D721Med (cell line): ENCODE data around the gene LZTR1.

Source experiments
- DNase-seq: peaks from one replicate; pipeline ENCODE4 v3.0.0; 2011; ENCODE audit warnings: low spot score; ENCODE audit not compliant: insufficient read length
- FAIRE-seq: peaks from 2 replicates; lab custom pipeline; 2011; peaks lifted over from hg19 to GRCh38; lab: Jason Lieb, UNC
- CTCF ChIP-seq: IDR thresholded peaks from 2 replicates; pipeline ENCODE4 v1.5.1; 2012; ENCODE audit warnings: mild to moderate bottlenecking, control low read depth; ENCODE audit not compliant: insufficient read depth; ENCODE audit errors: missing control alignments

The LZTR1 gene

GRCh38 chr22:20946991-20947390, 35.1 kb upstream of the LZTR1 start:
- no peak for DNase-seq
- no peak for FAIRE-seq
- no peak for TF ChIP-seq CTCF

GRCh38 chr22:20948450-20948849, 33.6 kb upstream of the LZTR1 start:
- no peak for TF ChIP-seq CTCF
- DNase-seq = no peak
- FAIRE-seq = no peak

DNA sequence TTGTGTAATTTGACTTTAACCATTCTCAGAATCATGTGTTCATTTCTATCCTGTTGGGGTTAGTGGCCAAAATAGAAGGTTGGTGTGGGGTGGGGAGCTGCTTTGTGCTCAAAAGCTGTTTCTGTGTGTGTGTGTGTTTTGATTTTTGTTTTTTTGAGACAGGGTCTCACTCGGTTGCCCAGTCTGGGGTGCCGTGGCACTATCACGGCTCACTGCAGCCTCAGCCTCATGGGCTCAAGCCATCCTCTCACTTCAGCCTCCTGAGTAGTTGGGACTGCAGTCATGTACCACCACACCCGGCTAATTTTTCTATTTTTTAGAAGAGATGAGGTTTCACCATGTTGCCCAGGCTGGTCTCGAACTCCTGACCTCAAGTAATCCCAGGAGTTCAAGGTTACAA, 33.1 kb upstream of the LZTR1 start:
- FAIRE-seq (no peak), DNase-seq (no peak)
- no peak for TF ChIP-seq CTCF

GRCh38 chr22:20949698-20950183, 32.4 kb upstream of the LZTR1 start:
- TF ChIP-seq CTCF = no peak
- DNase-seq (no peak), FAIRE-seq (no peak)

DNA sequence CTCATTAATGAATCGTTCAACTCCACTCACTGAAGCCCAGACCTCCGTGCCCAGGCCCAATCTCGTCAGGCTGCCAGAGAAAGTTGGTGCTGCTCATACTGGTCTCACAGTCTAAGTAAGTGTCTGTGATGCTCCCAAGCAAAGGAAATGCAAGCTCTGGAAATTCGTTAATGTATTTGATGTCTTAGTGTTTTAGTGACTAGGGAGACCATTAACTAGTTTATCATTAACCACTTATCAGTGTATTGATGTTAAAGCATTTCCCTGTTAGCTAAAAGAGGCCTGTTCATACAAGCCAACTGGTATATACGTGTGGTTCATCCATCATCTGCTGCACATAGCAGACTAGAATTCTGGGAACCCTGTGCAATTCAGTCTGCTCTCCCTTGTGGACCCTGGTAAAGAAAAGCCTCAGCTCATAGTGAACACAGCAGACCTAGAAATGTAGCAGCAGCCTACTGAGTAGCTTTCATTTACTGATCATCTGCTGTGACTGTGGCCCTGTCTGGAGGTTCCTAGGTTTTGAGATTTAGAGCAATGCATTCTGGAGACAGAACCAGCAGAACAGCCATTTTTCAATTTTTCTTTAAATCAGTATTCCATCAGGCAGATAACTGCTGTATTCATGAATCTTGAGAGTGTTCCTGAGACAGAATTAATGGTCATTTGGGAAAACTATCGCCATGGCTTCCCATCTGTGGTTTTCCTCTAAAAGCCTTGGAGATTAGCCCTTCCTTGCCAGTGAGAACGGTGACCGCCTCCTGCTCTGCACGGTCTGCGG, 30.8 kb upstream of the LZTR1 start:
- DNase-seq (no peak), FAIRE-seq (no peak)
- no peak for TF ChIP-seq CTCF

- FAIRE-seq (no peak), DNase-seq (no peak)
- TF ChIP-seq CTCF = no peak
Observed at GRCh38 chr22:20951932-20952380, 30.1 kb upstream of the LZTR1 start.
